GM23248 (cell line): ENCODE measurements around the gene PPFIBP1.
"Not testable (repeated sequence)": the region's sequence is repeated elsewhere in the genome, so short reads cannot be mapped to it uniquely, and the experiment has no call there.

Experiments used
- EZH2 ChIP-seq: fragments of 200-600 bp; sonication (generic); IDR thresholded peaks from 2 replicates; pipeline ENCODE4 v1.6.1; 2018; ENCODE audit warnings: antibody characterized with exemption, mild to moderate bottlenecking; ENCODE audit not compliant: insufficient read depth, poor library complexity, severe bottlenecking
- EZH2phosphoT487 ChIP-seq: fragments of 200-600 bp; sonication (generic); IDR thresholded peaks from 2 replicates; pipeline ENCODE4 v1.6.1; 2018; ENCODE audit warnings: antibody characterized with exemption, moderate library complexity, mild to moderate bottlenecking, low read depth; ENCODE audit not compliant: insufficient read depth

DNA sequence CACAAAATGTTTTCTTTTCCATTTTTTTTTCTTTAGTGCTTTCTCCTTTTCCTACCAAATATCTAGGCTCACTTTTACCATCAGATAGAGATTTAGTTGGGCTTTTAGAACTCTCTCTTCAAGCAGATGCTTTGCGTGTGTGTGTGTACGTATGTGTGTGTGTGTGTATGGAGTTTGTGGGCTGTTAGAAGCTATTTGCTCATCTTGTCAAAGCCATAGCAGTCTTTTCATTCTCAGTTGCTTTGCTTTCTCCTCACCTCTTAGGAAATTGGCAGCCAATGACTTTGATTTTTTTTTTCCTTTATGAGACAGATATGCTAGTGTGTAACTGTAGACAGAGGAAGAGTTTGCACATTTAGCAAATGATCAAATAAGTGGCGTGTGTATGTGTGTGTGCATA is 57.8 kb downstream of the PPFIBP1 start:
- TF ChIP-seq EZH2phosphoT487, EZH2: not testable (repeated sequence)
